ENCODE measurements around the gene HIPK1.

GRCh38 chr1:113891631-113892220 lies 37.4 kb upstream of the HIPK1 start:
- TF ChIP-seq, protein P1, sequence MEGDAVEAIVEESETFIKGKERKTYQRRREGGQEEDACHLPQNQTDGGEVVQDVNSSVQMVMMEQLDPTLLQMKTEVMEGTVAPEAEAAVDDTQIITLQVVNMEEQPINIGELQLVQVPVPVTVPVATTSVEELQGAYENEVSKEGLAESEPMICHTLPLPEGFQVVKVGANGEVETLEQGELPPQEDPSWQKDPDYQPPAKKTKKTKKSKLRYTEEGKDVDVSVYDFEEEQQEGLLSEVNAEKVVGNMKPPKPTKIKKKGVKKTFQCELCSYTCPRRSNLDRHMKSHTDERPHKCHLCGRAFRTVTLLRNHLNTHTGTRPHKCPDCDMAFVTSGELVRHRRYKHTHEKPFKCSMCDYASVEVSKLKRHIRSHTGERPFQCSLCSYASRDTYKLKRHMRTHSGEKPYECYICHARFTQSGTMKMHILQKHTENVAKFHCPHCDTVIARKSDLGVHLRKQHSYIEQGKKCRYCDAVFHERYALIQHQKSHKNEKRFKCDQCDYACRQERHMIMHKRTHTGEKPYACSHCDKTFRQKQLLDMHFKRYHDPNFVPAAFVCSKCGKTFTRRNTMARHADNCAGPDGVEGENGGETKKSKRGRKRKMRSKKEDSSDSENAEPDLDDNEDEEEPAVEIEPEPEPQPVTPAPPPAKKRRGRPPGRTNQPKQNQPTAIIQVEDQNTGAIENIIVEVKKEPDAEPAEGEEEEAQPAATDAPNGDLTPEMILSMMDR (IDR thresholded peaks at IDR 0.05) = no peak
- TF ChIP-seq SMAD4 (CRISPR knock-in tag; IDR thresholded peaks at IDR 0.05) (no peak), CBFB (CRISPR knock-in tag; IDR thresholded peaks at IDR 0.05; ENCODE audit: low read depth) (no peak)

Data from WTC11 (cell line).